PFSK-1 (cell line): ENCODE measurements around the gene TNRC18.

Experiments
- SIN3A ChIP-seq: IDR thresholded peaks from 2 replicates; pipeline ENCODE4 v1.6.1; 2012; ENCODE audit warnings: mild to moderate bottlenecking, low read length, moderate library complexity, borderline replicate concordance; ENCODE audit not compliant: insufficient read depth
- TAF1 ChIP-seq: IDR thresholded peaks from 2 replicates; pipeline ENCODE4 v1.6.1; 2012; ENCODE audit warnings: low read length, control low read depth, borderline replicate concordance; ENCODE audit not compliant: insufficient read depth

GRCh38 chr7:5377279-5377678, 46.4 kb downstream of the TNRC18 start:
- TF ChIP-seq TAF1 (no peak), SIN3A (no peak)
